GM03348 (cell line): ENCODE measurements around the gene URB2.
"Not testable (repeated sequence)": the region's sequence is repeated elsewhere in the genome, so short reads cannot be mapped to it uniquely, and the experiment has no call there.

ENCODE experiments used
- DNase-seq: peaks from one replicate; pipeline ENCODE4 v3.0.0; 2012; ENCODE audit warnings: low spot score

URB2 gene

GRCh38 chr1:229625915-229626831 is at the start of gene URB2, which contains the start of gene TAF5L:
TSS of gene URB2 (plus strand) at chr1:229626247. CDS start at chr1:229627634, 1,387 bp downstream.
TSS of gene TAF5L (minus strand) at chr1:229626122. CDS start at chr1:229614482, 11,640 bp downstream.
- peak; percentile 96 for DNase-seq

- DNase-seq = no peak
These were observed 47.6 kb upstream of the URB2 start for GRCh38 chr1:229578168-229579058.

GRCh38 chr1:229579059-229579673 is 46.9 kb upstream of the URB2 start:
- DNase-seq = peak; percentile 34

GRCh38 chr1:229581485-229581884 is 44.6 kb upstream of the URB2 start:
- DNase-seq = no peak

GRCh38 chr1:229582011-229582694 is 43.9 kb upstream of the URB2 start:
- no peak for DNase-seq

GRCh38 chr1:229582715-229583114 is 43.3 kb upstream of the URB2 start:
- DNase-seq = no peak

- no peak for DNase-seq
These were observed 40.7 kb upstream of the URB2 start for GRCh38 chr1:229585338-229585737.

GRCh38 chr1:229590119-229590518 is 35.9 kb upstream of the URB2 start:
- DNase-seq = no peak

GRCh38 chr1:229593800-229594199 is 32.2 kb upstream of the URB2 start:
- no peak for DNase-seq

- DNase-seq = no peak
These were observed 31.6 kb upstream of the URB2 start for GRCh38 chr1:229594227-229595008.

- DNase-seq = not testable (repeated sequence)
These were observed 30.2 kb upstream of the URB2 start for GRCh38 chr1:229595876-229596275.

- DNase-seq = peak; percentile 67
These were observed 28.9 kb upstream of the URB2 start for GRCh38 chr1:229596925-229597699.

GRCh38 chr1:229597877-229598276 is 28.2 kb upstream of the URB2 start:
- peak; percentile 22 for DNase-seq

GRCh38 chr1:229599218-229599954 is 26.7 kb upstream of the URB2 start:
- no peak for DNase-seq

- no peak for DNase-seq
These were observed 25.8 kb upstream of the URB2 start for GRCh38 chr1:229600229-229600628.

GRCh38 chr1:229603371-229604005 is 22.6 kb upstream of the URB2 start:
- no peak for DNase-seq

- no peak for DNase-seq
These were observed 18.7 kb upstream of the URB2 start for GRCh38 chr1:229607370-229607769.

GRCh38 chr1:229608590-229608989 is 17.5 kb upstream of the URB2 start:
- no peak for DNase-seq

GRCh38 chr1:229613938-229614337 is 12.1 kb upstream of the URB2 start:
- no peak for DNase-seq
